GM18505 (cell line): ENCODE measurements around the gene PARVA.

ENCODE experiments used
- ATAC-seq: cut with Tn5 transposase; IDR thresholded peaks from one replicate; pipeline ENCODE4 v1.9.1; 2021; ENCODE audit not compliant: unreplicated experiment
- POLR2A ChIP-seq: IDR thresholded peaks from 4 replicates; pipeline ENCODE4 v1.6.1; 2011; ENCODE audit warnings: borderline replicate concordance; ENCODE audit not compliant: insufficient read depth, insufficient read length; ENCODE audit errors: extremely low read depth

PARVA gene

DNA sequence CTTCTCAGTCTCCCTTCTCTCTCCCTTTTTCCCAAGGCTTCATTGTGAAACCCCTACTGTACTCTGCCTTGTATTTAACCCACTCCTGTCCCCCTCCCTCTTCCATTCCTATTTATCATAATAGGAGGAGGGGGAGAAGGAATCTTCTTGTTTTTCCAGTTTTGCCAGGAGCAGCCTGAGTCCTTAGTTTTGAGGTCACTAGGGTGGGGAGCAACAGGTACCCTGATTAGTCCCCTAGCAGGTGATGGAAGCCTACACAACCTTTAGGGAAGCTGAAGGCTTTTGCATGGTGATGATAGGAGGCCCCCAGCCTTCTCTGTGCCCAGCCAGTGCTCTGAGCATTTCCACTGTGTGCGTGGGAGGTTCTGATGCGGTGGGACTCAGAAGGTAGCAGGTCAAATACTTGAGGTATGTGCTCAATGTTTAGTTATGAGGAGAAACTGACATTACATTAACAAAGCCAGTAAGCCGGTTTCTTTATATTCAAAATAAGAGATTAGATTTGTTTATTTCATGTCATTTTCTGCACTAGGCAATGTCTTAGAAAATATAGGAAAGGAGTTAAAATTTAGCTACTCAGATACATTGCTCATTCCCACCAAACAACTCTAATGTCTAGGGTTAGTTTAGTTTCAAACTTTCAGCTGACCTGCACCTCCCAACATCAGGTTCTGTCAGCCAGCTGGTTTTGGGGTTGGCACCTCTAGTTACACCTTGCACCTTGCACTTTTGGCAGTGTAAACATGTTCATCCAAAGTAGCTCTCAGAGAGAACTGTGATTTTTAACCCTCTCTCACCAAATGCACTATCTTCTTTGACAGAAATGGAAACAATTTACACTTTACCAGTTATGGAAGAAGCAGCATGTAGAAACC is 26.0 kb downstream of the PARVA start:
- TF ChIP-seq POLR2A, result no peak
- no peak for ATAC-seq

DNA sequence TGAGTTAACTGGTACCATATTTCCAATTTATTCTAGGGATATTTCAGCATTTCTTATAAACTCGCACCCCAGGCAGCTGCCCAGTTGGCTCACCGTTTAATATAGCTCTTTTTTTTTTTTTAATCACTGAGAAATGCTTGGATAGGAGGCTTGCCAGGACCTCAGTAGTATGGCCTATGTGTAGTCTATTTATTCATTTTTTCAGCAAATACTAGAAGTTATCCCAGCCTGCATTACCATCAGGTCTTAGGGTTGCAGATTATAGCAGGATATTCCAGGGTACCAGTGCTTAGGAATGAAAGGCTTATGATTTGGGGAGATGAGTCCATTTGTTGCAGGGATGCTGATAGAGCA is 26.6 kb downstream of the PARVA start:
- TF ChIP-seq POLR2A, result no peak
- ATAC-seq, result no peak

DNA sequence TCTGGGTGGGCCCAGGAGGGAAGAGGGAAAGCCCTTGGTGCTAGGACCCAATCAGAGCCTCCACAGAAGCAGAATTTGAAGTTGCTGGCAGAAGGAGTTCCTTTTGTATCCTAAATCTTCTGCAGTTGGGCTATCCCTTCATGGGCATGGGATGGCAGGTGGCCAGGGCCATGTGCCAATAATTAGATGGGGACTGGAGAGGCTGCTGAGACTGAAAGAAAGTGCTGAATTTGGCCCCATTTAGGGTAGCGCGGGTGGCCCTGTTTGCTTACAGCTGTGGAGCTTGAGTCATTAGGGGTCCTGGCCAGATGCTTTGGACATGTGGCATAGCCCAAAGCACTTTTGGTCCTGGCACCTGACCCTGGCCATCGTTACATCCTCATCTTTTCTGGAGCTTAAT is 27.1 kb downstream of the PARVA start:
- no peak for TF ChIP-seq POLR2A
- ATAC-seq, result no peak

DNA sequence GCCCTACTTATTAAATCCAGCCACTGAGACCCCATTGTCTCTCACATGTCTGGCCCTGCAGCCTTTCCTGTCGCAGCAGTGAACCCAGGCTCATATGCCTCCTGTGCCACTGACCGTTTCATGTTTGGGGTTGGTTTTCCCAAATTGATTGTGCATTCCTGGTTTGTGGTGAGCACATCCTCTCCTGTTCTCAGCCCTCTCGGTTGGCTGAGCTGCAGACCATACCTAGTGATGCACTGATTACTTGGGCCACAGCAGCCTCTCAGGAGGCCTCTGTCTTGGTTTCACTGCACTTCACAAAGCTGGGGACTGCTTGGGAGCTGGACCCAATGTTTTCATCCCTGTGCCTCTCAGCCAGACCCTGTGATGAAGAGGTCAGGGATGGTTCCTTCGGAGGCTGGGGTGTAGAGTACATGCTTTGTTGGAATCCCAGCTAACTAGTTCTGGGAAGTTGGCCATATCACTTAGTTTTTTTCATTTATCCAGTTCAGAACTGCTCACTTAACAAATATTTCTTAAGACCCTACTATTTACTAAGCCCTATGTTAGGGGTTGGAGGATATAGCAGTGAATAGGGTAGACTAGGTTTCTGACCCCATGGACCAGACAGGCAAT is 30.9 kb downstream of the PARVA start:
- TF ChIP-seq POLR2A, result no peak
- no peak for ATAC-seq

DNA sequence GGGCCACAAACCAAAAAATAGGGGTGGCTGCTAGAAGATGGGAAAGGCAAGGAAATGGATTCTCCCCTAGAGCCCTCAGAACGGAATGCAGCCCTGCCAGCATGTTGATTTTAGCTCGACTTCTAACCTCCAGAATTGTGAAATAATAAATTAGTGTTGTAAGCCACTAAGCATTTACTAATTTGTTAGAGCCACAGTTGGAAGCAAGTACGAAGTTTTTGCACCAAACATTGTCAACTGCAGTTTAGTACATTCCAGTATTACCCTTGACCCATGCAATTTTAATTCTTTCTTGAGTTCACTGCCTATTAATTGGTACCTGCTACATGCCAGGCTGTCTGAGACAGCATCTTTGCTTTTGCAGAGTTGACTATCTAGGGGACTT is 32.2 kb downstream of the PARVA start:
- no peak for TF ChIP-seq POLR2A
- ATAC-seq, result no peak

DNA sequence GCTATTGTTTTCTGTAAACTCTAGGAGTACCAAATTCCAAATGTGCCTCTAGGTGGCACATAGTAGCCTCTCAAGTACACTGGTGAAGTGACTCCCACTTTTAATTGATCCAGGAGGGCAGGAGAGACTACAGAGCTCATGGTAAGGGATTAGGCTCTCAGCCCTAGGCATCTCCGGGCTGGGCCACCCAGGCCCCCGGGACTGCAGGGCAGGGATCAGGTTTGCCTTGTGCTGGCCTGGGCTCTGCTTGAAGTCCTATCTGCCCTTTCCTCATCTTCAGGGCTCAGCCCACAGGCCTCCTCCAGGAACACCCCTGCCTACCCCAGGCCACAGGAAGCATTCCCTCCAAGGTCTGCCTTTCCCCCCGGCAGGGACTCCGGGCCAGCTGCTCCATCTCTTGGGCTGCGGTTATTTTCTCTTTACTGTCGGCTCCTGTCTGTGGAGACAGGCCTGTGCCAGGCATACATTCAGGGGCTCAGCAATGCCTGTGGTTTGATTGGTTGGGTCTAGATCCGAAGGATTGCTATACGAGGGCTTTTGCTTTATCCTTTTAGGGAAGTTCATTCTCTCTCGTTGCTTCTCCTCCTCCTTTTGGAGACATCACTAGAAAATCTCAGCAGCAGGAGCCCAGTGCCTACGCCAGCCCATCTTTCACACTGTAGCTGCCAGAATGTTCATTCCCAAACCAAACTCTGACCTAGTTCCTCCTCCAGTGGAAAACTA is 32.8 kb downstream of the PARVA start:
- no peak for ATAC-seq
- no peak for TF ChIP-seq POLR2A

DNA sequence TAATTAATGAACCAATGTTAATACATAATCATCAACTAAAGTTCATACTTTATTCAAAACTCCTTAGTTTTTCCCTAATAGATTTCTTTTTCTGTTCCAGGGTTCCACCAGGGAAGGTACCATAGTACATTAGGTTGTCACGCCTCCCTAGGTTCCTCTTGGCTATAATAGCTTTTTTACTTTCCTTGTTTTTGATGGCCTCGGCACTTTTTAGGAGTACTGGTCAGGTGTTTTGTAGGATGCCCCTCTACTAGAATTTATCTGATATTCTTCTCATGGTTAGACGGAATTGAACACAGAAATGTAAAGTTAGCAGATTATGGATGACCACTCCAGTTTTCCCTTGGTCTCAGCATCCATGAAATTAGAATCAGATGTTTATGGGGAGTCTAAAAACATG is 34.0 kb downstream of the PARVA start:
- no peak for ATAC-seq
- no peak for TF ChIP-seq POLR2A

DNA sequence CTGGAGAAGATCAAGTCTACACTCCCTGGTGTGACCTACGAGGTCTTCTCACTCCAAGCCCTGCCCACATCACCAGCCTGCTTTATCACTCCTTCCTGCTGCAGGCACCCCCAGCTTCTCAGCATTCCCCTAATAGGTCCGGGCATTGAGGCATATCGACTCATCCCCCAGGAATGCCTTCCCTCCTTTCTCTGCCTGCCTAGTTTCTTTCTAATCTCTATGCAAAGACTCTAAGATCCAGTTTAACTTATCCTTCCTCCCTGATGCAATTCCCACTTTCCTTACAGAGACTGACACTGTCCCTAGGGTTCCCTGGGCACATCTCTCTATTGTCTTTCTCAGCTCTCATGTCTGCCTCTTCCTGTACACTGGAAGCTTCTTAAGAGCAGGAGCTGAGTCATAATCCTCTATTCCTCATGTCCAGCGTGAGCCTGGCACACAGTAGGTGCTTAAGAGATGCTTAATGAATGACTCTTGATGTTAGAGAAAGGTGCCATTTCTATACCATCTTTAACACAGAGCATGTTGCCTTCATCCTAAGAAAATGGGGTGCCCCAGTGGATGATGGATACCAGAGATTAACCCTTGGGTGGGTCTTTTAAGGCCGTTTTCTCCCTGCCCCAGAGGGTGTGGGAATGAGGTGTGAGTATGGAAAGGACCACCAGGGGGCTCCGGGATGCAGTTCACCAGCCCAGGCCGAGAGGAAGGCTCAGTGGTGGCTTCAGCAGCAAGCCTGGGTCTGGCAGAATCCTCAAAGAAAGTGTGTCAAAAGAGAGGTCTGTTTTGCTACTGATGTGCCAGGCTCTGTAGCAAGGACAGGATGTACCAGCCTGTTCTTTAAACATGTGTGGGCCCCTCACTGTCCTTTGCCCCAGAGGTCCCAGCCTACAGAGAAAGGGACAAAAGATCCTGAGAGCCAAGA is 34.7 kb downstream of the PARVA start:
- no peak for TF ChIP-seq POLR2A
- ATAC-seq, result no peak

DNA sequence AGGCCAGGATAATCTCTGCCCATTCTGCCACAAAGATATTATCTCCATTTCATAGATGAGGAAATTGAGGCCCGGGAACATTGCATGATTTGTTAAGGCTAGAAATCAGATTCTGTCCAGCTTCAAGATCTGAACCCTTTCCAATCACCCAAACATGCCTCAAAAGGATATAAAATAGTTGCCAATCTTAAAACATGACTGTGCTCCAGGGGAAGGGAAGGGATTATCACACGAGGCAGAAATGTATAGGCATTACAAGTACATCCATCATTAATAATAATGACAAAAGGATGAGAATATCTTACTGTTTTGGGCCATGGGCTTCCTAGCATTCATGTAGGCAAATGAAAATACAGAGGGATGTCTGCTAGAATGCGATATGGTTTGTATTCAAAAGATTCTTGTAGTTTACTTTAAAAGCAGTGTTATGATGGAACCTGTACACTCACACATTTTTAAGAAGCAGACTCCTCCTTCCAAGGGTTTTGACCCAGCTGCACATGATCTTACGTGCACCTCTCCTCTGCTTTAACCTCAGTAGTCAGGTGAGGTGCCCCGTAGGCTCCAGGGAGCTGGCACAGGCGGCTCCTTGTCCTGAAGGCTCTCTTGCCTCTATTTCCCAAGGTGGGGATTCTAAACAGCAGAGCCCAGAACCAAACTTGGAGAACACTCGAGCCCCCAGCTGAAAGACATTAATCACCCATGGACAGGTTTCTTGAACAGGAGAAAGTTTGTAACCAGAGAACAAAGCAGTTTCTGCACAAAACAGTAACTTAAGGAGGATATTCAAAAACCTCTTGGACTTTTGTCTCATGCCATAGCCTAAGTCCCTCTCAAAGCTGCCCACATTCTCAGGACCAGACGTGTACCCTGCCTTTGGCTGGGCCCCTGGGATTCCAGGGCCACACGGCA is 36.0 kb downstream of the PARVA start:
- ATAC-seq, result no peak
- TF ChIP-seq POLR2A, result no peak

DNA sequence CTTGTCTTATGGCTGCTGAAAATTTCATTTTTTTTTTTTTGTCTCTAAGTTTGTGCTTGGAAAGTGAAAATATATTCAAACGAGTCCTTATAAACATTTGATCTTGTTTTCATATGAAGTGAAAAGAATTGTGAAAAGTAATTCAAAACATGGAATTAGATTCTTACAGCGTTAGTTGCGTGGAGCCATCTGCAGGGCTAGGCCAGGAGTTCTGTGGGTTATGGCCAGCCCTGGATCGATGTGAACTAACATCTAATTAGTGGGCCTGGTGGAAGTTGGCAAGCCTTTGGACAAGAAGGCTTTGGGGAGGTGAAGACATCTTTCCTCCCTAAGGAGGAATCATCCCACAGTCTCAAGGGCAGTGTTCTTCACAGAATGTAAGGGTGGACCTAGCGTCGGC is 37.2 kb downstream of the PARVA start:
- TF ChIP-seq POLR2A, result no peak
- no peak for ATAC-seq

DNA sequence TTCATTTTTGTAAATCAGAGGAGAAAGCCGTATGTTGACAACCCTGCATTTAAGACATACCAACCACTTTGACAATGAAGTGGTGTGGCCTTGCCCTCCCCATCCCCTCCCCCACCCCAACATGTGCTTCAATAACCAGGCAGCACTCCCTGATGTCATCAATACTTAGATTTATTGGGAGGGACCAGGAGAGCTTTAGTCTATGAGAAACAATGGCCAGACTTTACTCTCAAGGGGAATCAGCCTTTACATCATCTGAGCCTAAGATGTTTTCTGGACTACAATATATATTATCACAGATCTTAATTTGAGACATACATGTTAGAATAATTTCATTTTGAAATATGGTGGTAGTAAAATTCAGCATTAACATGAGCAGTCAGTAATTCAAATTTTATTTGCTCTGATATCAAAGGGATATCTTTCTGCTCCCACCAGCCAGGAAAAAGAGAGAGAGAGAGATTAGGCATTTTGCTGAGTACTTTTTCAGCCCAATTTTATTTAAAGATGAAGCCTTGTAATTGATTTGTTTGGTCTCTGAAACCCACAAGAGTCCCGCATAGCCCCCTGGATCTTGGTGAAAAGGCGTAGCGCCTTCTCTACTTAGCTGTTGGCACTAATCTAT is 38.1 kb downstream of the PARVA start:
- no peak for TF ChIP-seq POLR2A

DNA sequence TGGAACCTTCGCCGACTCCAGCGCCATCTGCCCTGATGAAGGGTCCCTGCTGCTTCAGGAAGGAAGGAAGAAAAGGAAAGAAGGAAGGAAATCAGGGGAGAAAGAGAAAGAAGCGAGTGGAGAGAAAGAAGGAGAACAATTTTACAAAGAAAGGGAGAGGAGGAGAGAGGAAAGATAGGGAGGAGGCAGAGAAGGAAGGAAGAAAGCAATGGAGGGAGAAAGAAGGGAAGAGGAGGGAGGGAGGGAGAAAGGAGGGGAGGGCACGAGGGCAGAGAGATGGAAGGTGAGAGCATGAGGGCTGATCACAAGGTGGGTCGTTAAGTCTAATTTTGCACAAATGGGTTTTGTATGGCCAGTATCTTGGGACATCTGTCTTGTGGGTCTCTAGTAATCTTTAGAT is 39.2 kb downstream of the PARVA start:
- ATAC-seq, result no peak

More for the DNA sequence above, 38.1 kb downstream of the PARVA start:
- no peak for ATAC-seq

More for the DNA sequence above, 39.2 kb downstream of the PARVA start:
- TF ChIP-seq POLR2A, result no peak
